Measurements from ENCODE around the gene BTG2. TPM values are rescaled to one million over a fixed set of nuclear protein-coding genes. Genes with fewer than 3 reads are reported as not detected.
"Not testable (repeated sequence)": the region's sequence is repeated elsewhere in the genome, so short reads cannot be mapped to it uniquely, and the experiment has no call there.

The BTG2 gene
- total RNA-seq, 2 donors from 2014 or later, result 187 to 259 TPM

DNA sequence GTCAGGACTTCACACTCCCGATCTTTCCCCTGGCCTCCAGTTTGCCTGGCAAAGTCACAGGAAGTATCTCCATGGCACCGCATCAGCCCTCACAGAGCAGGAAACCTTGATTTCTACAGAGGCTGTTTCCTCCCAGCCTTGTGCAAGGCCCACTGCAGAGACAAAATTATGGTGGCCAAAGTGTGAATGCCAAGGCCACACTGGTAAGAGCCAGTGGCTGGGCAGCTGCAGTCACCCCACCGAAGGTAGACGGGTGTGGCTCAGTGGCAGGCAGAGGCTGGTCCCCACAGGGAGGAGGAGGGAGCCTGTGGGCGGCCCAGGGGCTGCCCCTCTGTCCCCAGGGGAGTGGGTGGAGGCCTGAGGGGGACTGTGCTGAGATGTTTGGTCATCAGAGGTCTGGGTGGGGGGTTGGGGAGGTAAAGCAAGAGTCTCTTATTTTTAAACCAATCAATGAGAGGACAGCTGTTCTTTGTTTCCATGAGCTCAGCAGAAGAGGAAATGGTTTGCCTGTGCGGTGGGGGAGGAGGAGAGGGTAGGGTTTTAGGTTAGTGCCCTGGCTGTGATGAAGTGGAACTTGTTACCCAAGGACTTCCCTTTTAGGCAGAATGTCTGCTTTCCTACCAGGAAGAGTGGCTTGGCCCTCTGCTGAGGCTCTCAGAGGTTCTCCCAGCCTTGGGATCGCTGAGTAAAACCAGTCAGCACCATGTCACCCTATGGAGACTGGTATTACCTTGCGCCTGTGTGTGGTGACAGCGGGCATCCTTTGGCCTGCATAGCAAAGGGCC, 18.0 kb upstream of the BTG2 start:
- intact Hi-C loops (cut with DNase I), result no loop called here
- ATAC-seq, result peak; percentile 28 to 44
- DNase-seq, result peak; percentile 68

DNA sequence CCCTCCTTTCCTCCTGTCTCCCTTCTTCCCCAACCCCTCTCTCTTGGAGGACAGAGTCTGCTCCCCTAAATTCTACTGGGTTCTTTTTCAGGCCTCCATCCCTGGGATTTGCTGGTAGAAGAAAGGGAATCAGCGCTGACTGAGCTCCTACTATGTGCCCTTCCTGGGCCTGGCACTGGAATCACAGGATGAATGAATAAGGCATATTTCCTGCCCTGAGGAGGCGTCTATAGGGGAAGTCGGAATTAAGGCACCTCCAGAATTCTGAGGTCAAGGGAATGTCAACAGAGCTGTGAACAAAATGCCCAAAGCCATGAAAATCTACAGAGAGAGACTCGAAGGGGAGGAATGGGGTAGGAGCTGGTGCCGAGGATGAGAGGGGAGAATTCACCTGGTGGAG, 17.4 kb upstream of the BTG2 start:
- intact Hi-C loops (cut with DNase I), result no loop called here
- DNase-seq (no peak), ATAC-seq (no peak)

DNA sequence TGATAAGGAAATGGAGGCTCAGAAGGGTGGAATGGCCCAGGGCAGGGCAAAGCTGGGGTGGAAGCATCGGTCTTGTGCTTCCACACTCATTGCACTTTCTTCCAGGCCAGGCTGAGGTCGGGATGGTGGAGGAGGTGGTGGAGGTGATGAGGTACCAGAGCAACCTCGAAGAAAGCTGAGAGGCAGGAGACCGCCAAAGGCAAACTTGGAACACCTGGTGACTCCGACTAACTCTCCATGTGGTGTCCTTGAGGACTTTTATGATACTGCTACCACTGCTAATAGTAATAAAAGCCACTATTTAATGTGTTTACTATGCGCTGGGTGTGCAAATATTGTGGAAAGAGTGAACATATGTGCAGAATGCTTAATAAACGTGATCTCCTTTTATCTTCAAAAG, 16.9 kb upstream of the BTG2 start:
- intact Hi-C loops (cut with DNase I), result no loop called here
- DNase-seq, result no peak
- ATAC-seq, result no peak

DNA sequence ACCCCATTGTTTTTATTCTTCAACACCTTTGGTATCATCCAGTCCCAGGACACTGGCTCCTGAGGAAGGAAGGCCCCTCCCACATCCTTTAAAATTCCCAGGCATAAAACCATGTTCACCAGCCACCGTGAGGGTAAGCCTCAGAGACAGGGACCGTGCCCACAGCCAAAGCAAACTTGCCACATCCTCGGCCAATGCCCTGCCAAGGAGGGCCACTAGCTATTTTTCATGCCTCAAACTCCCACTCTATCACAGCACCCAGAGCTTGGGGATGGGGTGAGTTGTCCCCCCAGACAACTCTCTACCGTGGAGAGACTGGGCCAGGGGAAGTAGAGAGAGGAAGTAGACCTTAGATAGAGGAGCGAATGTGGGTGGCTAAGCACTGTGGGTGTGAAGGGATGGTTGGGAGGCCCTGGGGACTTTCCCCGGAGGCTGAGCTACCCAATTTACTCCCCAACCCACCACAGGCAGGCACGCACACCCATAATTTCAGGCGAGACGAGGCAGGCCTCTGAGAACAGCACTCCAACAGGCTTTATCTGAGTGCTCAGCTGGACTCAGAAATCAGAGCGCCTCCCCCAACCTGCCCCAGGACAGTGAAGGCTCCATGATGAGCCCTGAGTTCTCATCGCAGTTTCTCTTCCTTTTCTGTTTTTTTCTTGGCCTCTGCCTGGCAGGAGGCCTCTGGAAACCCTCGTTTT, 15.9 kb upstream of the BTG2 start:
- peak; percentile 58 for DNase-seq
- ATAC-seq, result peak; percentile 35 to 54
- intact Hi-C loops (cut with DNase I), result no loop called here

DNA sequence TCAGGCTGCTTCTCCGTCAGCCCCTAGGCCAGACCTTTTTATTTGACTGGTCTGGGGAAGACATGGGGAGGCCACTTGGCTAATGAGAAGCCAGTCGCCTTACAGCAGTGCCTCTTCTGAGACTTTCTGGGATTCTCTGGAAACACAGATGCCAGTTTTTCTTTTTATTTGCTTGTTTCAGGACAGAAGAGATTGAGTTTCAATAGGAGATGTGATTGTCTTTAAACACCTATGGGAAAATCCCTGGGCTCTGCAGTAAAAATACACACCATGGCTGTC, 15.4 kb upstream of the BTG2 start:
- no peak for DNase-seq
- intact Hi-C loops (cut with DNase I), result no loop called here

DNA sequence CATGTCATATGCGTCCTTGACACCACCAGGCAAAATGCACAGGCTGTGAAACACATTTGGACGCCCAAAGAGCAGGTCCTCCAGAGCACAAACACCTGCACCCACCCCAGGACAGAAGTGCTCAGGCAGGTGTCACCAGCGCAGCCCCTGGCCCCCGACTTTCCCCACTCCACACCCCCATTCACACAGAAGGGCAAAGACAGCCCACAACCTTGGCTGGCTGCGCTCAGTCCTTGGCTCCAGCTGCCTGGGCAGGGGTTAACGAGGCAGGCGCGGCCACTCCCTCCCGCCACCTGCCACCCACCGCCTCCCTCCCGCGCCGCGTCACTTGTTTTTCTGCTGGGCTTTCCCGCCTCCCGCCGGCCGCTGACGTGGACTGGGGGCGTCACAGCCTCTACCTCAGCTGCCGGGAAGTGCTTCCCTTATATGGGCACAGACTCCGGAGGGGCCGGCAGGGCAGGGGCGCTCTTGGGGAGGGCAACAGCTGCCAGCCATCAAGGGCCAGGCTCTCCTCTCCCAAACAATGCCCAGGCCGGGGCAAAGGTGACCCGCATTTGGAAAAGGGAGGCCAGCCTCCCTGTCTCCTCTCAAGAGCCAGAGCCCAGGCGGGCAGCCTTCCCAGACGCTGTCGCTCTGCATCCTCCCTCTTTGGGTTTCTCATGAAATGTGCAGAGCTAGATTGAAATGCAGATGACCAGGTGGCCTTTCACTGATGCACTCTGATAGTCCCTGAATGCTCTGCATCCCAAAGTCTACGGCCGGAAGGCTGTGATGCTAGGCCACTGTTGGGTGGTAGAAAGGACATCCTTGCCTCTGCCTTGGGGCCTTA, 14.8 kb upstream of the BTG2 start:
- DNase-seq (peak; percentile 98), ATAC-seq (peak; percentile 87 to 88)
- intact Hi-C loops (cut with DNase I), result no loop called here

More for the DNA sequence above, 15.4 kb upstream of the BTG2 start:
- no peak for ATAC-seq

DNA sequence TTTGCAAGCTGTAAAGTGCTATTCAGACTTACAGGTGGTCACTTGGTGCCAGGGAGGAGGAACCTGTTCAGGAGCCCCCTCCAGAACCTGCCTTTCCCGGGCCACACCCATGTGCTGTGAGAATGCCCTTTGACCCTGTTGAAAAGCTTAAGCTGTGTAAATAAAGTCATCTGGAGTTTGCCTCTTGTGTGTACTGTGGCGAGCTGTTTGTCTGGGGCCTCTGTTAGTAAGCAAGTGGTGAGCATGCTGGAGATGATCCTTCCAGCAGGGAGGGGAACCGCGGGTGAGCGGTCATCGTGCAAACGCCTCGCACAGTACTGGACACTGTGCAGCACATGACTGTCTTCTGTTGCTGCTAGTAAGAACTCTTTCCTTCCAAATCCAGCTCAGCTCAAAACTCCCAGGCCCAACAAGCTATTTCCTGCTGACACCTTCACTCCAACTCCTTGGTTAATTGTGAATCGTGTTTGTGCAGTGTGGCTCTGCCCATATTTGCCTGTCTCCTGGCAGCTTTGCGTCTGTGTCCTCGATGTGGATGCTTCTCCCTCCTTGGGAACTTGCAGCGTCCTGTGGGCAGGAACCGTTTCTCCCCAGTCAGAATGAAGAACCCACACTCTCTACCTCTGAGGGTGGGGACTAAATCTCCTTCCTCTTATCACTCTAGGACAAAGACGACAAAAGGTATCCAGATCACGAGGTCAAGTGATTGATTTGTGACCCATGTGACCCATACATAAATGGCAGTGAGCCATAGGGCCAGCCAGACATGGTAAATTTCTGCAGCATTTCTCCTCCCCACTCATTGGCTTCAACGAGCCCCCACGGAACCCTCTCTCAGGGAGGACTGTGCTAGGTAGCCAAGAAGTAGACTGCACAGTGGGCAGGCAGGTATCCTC, 13.9 kb upstream of the BTG2 start:
- peak in 1 of 2 donors; percentile 4 for ATAC-seq
- intact Hi-C loops (cut with DNase I), result no loop called here
- no peak for DNase-seq

DNA sequence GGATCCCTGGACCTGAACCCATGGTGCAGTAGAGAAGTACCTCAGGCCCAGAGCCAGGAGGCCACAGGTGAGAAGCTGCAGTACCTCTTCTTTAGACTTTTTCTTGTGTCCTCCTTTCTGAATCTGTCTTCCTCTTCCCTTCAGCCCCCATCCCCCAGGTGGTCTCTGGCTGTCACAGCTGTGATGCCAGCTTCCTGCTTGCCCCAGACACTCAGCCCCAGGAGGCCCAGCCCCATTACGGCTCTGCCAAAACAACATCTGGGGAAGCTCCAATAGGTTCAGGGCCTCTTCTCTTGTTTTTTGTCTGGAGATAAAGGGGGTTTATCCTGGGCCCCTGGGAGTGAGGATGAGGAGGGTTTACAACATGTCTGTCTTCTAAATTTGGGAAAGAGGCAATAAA, 9.5 kb upstream of the BTG2 start:
- ATAC-seq (no peak), DNase-seq (no peak)
- intact Hi-C loops (cut with DNase I), result no loop called here

DNA sequence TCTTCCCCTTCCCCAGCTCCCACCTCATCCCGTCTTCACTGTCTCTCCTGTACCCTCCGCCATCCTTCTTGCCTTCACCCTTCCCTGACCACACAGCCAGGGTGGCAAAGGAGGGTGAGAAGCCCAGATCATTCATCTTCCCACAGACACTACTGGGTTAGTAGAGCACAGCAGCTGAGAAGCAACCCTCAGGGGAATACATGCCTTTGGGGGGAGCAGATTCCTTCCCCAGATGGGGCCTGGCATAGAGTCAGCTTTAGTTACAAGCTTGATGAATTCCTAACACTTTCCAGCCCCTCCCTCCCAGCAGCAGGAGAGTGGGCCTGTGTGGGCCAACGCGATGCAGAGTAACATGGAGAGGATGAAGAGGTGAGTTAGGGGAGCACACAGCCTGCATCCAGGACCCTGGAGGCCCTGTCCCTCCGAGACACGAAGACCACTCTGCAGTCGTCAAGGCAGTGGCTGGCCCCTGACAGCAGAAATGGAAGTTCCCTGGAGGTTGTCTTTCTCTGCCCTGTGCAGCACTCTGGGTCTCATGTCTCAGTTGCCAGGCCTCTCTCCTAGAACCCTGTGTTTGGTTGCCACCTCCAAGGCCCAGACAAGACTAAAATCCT, 8.8 kb upstream of the BTG2 start:
- intact Hi-C loops (cut with DNase I), result no loop called here
- no peak for DNase-seq
- peak; percentile 8 to 25 for ATAC-seq

DNA sequence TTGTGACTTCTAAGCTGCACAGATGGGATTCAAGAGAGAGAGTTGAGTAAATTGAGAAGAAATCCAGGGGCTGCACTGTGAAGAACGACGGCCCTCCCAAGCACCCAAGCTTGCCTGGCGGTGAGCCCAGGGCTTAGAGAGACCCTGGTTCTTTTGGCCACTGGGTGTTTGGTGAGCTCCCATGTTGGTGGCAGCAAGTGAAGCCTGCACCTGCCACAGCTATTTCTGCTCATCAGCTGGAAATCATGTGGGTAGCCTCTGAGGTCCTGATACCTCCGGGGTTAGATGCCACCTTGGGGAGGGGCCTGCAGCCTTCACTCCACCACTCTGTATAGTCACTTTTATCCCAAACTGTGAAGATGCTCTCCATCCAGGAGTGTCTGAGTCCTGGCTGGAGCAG, 6.2 kb upstream of the BTG2 start:
- DNase-seq (no peak), ATAC-seq (no peak)
- intact Hi-C loops (cut with DNase I), result no loop called here

DNA sequence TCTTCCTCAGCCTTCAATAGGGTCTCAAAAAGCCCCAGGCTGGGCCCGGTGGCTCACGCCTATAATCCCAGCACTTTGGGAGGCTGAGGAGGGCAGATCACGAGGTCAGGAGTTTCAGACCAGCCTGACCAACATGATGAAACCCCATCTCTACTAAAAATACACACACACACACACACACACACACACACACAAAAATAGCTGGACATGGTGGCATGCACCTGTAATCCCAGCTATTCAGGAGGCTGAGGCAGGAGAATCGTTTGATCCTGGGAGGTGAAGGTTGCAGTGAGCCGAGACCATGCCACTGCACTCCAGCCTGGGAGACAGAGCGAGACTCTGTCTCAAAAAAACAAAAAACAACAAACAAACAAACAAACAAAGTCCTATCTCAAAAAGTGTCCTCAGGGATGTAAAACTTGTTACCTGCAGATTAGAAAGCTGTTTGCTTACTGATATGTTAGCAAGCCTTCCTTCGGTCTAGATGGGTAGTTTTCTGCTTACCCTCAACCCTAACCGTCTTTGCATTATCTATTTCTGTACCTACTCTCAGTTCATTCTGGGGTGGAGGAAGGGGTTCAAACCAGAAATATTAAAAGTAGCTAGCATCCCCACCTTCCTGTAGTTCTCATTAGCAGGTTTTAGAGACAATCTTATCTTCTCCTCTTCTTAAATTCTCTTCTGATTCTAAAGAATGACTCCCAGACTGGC, 5.4 kb upstream of the BTG2 start:
- ATAC-seq; intact Hi-C loops (cut with DNase I); DNase-seq: not testable (repeated sequence)

DNA sequence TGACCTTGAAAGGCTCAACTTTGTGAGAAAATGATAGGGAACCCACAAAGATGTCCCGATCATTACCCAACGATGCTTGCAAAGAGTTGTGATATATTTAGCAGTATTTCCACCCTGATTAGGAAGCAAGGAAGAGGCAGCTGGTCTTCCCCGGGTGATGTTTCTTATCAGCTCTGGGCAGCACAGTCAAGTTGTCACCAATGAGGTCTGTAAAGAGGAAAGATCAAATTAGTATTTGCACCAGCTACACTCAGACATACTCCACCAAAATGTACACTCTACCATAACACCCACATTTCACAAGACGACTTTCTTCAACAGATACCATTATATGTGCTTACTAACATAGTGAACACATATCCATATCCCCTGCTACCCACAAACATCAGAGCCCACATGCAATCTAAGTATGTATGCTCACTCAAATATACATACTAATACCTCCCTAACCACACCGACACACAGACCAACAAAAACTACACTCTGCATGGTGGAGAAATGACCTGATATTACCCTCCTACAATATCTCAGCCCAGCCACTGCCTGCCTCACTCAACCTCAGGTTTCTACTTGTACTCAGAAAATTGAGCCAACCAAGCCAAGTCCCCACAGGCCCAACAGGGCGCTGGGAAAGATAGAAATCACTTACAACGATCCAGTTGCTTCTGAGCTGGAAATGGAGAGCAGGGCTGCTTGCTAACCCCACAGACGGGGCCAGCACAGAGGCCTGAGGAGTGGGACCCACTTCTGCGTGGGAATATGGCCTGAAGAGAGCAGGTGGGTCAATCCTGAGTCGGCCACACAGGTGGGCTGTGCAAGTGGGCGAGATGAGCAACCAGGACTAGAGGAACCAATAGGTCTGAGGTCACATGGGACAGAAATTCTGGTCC, 4.6 kb upstream of the BTG2 start:
- intact Hi-C loops (cut with DNase I), result no loop called here
- ATAC-seq, result no peak
- DNase-seq, result no peak

DNA sequence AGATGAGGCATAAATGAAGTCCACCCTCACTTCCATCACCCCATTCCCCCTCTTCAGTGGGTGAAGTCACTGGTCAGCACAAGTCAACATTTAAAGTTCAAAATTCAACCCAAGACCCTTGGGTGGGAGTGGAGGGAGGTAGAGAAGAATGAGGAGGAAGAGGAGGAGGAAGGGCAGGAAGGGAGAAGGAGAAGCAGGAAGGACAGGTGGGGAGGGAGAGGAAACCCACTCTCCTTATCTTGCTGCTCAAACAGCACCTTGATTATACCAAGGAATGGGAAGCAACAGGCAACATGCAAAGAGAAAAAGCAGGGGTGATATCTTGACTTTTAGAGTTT, 4.0 kb upstream of the BTG2 start:
- ATAC-seq (no peak), DNase-seq (no peak)
- intact Hi-C loops (cut with DNase I), result no loop called here

DNA sequence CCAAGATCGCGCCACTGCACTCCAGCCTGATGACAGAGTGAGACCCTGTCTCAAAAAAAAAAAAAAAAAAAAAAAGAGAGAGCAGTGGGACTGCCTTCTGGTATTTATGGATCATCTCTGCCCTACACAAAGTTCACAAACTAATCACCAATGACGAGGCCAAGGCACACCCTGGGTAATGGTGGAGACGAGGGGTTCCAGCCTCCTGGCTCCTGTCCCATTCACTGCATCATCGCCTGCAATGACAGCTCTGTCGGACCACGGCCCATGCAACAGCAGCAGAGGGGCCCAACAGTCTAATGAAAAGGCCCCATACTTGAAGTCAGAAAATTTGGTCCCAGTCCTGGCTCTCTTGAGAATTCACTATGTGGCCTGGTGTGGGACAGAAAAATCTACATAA, 2.9 kb upstream of the BTG2 start:
- no peak for ATAC-seq
- intact Hi-C loops (cut with DNase I), result no loop called here

DNA sequence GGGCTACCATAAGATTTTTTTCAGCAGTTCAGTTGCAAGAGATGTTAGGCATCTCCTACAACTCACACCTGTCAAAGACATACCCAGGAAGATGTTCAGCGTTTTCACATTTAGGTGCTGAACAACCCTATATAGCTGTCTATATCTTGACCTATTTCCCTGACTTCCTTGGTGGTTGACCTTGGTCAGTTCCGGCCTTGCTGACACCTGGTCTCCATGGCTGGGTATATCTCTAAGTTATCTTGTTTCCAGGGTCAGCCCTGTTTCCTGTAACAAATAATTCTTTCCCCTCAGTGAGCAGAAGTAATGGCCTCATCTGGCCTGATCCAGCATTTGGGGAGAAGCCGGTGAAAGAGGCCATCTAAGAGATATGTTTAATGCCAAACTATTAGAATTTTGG, 2.4 kb upstream of the BTG2 start:
- DNase-seq (no peak), ATAC-seq (no peak)
- intact Hi-C loops (cut with DNase I), result no loop called here

More for the DNA sequence above, 2.9 kb upstream of the BTG2 start:
- no peak for DNase-seq

DNA sequence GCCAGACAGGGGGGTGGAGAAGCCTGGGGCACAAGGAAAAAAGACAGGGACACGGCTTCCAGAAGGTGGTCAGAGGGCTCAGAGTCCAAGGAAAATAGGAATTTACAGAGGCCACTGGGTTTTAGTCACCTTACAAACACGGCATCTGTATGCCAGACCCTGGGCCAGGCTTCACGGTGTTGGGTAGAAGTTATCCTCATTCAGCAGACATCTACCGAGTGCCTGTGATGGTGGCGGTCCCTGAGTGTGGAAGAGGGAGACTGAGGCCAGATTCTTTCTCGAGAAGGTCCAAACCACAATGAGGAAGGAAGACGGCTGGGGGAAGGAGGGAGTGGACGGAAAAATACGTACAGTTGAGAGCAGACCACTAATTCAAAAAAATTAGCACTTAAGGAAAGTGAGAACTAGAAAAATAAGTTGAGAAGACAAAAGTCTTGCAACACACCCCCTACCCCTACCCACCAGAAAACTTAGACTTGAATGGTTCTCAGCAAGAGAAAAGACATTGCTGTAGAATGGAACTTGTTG, 864 bp upstream of the BTG2 start:
- intact Hi-C loops (cut with DNase I), result no loop called here
- no peak for DNase-seq
- no peak for ATAC-seq

DNA sequence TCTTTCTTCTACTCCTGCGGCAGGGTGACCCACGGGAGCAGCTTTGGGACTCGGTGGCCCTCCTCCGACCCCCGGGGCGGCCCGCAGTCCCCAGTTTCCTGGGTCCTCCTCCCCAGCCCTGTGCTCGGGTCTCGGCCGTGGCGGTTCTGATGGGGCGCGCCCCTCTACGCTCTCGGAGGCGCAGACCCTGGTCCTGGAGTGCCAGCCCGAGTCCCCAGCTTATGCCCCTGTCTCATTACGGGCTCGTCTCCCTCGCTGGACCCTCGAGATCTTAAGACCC, 430 bp downstream of the BTG2 start:
- DNase-seq, result no peak
- intact Hi-C loops (cut with DNase I), result loop anchor here (2.0 to 5.0 kb wide), 2 partner anchors 27 to 33 kb away; no protein-coding TSS in a partner anchor
- ATAC-seq, result peak; percentile 27 to 36

Data from left cardiac atrium (tissue), 4 donors.